Epithelial cell of esophagus (primary cell): ENCODE measurements around the gene PCDHA11.

Source experiments
- DNase-seq: peaks from one replicate; pipeline ENCODE4 v3.0.0; 2010; ENCODE audit warnings: low read depth
- H3K4me3 ChIP-seq: 2 replicates; pipeline ENCODE4 v1.5.1; 2011; ENCODE audit warnings: mild to moderate bottlenecking, low read length, control low read depth
- TF ChIP-seq, protein P1 (sequence below): IDR thresholded peaks from 2 replicates; pipeline ENCODE4 v1.5.1; 2011; ENCODE audit warnings: low read depth, mild to moderate bottlenecking, low read length, control low read depth, inconsistent platforms; ENCODE audit not compliant: insufficient read depth; ENCODE audit errors: missing control alignments

The PCDHA11 gene

DNA sequence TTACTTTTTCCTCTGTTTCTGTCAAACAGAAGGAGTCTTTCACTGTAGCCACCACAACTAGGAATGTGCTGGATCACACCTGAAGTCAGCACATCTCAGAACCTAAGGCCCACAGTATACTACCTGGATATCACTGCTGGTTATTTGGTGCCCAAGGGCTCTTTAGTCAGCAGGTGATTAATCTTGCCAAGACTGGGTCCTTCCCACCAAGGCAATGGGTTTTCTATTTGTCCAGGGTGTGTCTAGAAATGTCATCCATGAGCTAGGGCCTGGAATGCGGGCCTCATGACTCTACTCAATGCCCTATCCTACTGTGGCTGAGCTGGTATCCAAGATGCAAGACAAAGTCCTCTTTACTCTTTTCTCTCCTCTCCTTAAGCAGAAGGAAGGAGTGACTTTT is 47.6 kb downstream of the PCDHA11 start:
- DNase-seq, result peak; percentile 6
- H3K4me3 ChIP-seq, result no peak overlapping the region
- TF ChIP-seq, protein P1, sequence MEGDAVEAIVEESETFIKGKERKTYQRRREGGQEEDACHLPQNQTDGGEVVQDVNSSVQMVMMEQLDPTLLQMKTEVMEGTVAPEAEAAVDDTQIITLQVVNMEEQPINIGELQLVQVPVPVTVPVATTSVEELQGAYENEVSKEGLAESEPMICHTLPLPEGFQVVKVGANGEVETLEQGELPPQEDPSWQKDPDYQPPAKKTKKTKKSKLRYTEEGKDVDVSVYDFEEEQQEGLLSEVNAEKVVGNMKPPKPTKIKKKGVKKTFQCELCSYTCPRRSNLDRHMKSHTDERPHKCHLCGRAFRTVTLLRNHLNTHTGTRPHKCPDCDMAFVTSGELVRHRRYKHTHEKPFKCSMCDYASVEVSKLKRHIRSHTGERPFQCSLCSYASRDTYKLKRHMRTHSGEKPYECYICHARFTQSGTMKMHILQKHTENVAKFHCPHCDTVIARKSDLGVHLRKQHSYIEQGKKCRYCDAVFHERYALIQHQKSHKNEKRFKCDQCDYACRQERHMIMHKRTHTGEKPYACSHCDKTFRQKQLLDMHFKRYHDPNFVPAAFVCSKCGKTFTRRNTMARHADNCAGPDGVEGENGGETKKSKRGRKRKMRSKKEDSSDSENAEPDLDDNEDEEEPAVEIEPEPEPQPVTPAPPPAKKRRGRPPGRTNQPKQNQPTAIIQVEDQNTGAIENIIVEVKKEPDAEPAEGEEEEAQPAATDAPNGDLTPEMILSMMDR, result no peak
